Frontal cortex (tissue), 4 donors: Measurements from ENCODE around the gene TRPV2. TPM values are rescaled to one million over a fixed set of nuclear protein-coding genes. Genes with fewer than 3 reads are reported as not detected.

Experiments
- DNase-seq, 2 donors: peaks; one replicate each; pipeline ENCODE4 v3.0.0; 2012; ENCODE audit warnings: low spot score in 2 of 2
- FAIRE-seq: peaks from 2 replicates; lab custom pipeline; 2012; peaks lifted over from hg19 to GRCh38; lab: Jason Lieb, UNC
- total RNA-seq: library from RNA; depleted of rRNA; stranded (reverse); fragments of >200 nt; gene quantifications from one replicate; pipeline ENCODE4 v1.2.3, GENCODE V29; 2014
- donor health status: control.
- donor health status: control.
- donor health status: control.

The TRPV2 gene
- total RNA-seq, 1 donor from 2014 or later = 2.4 TPM

DNA sequence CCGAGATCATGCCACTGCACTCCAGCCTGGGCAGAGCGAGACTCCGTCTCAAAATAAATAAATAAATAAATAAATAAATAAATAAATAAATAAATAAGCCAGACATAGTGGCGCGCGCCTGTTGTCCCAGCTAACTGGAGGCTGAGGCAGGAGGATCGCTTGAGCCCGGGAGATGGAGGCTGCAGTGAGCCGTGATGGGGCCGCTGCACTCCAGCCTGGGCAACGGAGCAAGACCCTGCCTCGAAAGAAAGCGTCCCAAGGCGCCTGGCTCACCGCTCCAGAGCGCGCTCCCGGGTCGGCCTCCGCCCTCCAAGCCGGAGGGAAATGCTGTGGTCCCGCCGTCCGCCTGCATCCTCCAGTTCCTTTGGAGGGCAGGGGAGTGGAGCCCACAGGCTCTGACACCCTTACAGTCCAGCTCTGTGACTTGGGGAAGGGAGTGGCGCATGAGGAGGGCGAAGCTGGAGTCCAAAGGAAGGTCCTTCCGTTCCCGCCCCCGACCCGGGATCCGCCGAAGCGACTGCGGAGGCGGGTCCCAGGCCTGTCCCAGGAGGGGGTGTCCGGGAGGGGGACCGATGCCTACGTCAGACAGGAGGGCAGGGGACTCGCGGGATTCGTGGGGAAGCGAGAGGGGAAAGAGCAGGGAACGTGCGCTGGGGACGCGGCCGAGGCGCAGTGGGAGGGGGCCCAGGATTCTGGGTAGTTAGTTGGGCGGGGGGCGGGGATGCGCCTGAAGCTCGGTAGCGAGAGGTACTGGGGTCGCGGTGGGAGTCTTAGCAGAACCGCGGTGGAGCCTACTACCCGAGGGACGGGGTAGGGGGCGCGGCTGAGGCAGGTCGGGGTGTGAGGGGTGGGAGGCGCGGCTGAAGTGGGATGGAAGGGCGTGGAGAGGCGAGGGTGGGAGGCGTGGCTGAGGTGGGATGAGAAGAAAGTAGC lies 8.4 kb upstream of the TRPV2 start:
- FAIRE-seq (no peak), DNase-seq (peak in 1 of 2 donors; percentile 76)

DNA sequence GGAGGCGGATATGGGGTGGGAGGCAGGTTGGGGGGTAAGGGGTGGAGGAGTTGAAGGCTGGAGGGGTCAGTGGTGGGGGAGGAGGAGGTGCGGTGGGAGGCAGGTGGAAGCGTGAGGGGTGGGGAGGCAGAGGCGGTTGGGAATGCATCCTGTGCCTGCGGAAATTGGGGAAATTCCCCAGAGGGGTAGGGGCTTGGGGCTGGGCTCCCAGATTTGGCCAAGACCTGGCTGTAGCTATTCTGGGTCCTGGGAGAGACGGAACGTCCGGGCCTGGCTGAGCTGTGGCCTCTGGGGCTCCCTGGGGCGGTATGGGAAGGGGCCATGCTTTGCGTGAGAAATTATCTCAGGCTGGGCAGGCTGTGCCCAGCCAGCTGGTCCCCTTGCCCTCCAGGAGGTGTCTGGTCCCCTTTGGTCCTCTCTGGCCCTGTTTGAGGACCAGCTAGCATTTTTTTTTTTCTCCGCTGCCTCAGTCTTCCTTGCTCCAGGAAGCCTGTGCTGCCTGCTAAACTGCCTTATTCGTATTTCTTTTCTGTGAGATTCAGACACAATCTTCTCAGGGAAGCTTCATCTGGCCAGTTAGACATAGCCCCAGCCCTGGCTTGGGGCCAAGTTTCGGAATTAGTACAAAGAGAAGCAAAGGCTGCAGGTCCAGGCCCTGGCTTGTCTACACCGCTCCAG lies 7.3 kb upstream of the TRPV2 start:
- no peak for DNase-seq
- no peak for FAIRE-seq

DNA sequence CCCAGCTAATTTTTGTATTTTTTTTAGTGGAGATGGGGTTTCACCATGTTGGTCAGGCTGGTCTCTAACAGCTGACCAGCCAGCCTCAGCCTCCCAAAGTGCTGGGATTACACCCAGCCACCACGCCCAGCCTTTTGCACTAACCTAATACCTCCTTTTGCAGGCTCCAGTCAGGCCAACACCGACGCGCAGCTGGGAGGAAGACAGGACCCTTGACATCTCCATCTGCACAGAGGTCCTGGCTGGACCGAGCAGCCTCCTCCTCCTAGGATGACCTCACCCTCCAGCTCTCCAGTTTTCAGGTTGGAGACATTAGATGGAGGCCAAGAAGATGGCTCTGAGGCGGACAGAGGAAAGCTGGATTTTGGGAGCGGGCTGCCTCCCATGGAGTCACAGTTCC lies 2.0 kb downstream of the TRPV2 start:
- FAIRE-seq = no peak
- DNase-seq = no peak

DNA sequence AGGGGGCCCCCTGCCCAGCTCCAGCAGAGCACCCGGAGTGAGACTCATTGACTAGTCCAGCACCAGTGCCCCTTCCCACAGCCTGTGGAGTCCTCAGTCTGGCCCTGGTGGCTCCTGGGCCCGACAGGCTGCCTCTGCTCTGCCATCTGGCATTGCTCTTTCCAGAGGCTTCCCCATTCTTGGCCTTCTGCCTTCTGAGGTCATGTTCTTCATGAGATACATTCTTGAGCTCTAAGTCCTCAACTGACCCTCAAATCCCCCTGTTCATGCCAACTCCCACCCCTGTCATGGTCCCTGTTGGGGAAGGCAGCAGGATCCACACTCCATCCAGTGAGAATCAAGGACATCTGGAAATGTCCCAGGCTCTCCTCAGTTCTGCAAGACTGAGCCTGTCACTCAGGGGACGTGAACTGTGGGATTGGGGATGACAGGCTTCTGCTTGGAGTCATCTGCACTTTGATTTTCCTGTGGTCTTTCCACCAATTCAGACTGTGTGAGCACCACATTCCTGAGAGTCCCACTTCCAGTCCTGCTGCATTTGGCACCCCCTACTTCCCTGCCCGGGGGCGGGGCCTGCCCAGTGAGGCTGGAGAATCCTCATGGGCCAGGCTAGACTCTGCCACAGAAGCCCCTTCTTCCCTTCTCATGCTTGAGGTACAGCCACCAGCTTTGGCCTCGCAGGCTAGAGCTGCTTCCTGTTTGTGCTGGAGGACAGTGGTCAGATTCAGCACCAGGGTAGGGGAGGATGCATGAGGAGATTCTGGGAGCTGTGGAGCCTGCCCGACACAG lies 2.7 kb downstream of the TRPV2 start:
- FAIRE-seq (no peak), DNase-seq (no peak)

DNA sequence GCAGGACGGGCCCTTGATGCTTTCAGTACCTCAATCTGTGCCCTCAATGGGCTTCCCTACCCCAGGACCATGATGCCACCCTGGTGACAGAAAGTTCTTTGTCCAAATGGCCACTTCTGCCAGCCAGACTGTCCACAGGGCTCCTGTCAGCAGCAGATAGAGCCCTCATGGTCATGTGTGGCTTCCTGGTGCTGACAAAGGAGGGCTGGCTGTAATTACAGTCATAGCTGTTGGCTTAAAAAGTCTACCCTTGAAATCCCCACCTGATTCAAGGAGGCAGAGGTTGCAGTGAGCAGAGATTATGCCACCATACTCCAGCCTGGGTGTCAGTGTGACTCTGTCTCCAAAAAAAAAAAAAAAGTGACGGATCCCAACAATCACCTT lies 3.3 kb downstream of the TRPV2 start:
- DNase-seq (no peak), FAIRE-seq (no peak)

- no peak for FAIRE-seq
- DNase-seq = no peak
Observed at GRCh38 chr17:16419074-16419928, 3.9 kb downstream of the TRPV2 start.

- FAIRE-seq = no peak
Observed at GRCh38 chr17:16419929-16420271, 4.5 kb downstream of the TRPV2 start.

DNA sequence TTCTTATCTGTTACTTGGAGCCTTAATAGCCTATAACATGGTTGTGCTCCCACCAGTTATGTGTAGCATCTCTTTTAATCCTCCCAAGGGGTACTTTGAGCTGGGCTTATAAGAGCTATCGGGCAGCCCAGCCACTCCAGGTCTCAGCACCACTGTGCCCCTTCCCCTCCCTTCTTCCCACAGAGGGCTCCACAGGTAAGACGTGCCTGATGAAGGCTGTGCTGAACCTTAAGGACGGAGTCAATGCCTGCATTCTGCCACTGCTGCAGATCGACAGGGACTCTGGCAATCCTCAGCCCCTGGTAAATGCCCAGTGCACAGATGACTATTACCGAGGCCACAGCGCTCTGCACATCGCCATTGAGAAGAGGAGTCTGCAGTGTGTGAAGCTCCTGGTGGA lies 7.0 kb downstream of the TRPV2 start:
- FAIRE-seq (no peak), DNase-seq (no peak)

More at GRCh38 chr17:16419929-16420271, 4.5 kb downstream of the TRPV2 start:
- no peak for DNase-seq

DNA sequence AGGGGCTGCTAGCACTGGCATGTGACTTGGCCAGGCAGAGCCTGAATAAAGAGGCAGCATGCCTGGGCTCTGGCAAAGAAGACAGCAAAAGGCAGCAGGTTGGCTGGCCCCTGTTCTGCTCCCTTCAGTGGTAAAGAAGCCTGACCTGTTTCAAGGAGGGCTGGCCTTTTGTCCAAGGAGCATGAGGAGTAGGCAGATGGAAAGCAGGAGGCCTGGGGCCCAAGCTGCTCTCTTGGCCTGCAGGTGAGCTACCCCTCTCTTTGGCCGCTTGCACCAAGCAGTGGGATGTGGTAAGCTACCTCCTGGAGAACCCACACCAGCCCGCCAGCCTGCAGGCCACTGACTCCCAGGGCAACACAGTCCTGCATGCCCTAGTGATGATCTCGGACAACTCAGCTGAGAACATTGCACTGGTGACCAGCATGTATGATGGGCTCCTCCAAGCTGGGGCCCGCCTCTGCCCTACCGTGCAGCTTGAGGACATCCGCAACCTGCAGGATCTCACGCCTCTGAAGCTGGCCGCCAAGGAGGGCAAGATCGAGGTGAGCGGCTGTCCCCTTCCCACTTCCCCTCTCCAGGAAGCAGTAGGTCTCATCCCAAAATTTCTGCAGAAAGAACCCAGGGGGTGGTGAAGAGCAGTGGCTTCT lies 8.0 kb downstream of the TRPV2 start:
- DNase-seq (no peak), FAIRE-seq (no peak)

DNA sequence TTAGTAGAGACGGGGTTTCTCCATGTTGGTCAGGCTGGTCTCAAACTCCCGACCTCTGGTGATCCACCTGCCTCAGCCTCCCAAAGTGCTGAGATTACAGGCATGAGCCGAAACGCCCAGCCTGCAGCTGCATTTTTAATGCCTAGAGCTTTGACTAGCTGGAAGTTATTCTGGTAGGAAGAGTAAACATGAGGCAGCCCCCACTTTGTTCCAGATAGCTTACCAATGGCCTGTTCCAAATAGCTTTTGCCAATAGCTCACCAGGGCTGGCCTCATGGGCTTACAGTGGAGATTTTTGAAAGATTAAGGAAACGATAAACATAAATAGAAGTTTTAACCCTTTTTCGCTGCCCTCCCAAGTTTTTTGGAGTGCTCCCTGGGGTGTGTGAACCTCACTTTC lies 9.8 kb downstream of the TRPV2 start:
- FAIRE-seq (no peak), DNase-seq (no peak)

GRCh38 chr17:16425698-16426659 lies 10.6 kb downstream of the TRPV2 start:
- FAIRE-seq (no peak), DNase-seq (no peak)

DNA sequence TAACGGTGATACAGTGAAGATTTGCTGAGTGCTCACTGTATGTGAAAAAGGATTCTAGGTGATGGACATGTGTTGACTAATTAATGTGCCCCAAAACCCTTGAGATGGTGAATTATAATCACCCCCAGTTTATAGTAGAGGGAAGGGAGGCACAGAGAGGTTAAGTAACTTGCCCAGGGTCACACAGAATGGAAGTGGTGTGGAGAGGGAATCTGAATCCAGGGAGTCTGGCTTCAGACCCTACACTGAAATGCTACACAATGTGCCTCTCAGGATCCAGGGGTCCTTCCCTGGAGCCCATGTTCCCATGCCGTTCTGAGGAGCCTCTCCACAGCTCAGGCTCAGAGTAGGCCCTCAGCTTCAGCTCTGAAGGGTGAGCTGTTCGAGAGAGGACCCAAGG lies 11.6 kb downstream of the TRPV2 start:
- DNase-seq = no peak
- no peak for FAIRE-seq

DNA sequence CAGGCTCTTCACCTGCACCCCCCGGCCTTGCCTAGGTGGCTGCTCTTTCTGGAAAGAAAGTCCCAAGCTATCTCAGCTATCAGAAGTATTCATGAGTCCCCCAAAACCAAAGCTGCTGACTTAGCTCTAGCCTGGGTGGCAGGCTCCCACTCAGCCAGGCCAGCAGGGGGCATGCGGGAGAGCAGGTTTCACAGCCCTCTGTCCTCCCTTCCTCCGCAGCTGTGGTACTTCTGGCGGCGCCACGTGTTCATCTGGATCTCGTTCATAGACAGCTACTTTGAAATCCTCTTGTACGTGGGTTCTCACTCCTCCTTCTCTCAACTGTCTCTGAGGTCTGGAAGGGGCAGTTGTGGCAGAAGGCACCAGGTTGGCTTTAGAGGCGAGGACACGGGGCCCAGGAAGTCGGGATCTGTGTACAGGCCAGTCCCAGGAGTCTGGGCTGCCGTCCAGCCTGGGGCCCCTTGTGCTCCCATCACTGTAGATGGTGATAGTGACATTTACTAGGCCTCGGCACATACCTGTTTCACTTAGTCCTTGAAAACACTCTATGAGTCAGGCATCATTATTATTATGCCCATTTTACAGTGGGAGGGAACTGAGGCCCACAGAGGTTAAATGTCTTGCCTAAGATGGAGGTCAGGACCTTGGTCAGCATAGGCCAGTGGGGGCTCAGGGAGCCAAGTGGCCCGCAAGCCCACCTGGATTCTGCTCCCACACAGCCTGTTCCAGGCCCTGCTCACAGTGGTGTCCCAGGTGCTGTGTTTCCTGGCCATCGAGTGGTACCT lies 12.9 kb downstream of the TRPV2 start:
- DNase-seq (peak; percentile 42 to 65), FAIRE-seq (no peak)

DNA sequence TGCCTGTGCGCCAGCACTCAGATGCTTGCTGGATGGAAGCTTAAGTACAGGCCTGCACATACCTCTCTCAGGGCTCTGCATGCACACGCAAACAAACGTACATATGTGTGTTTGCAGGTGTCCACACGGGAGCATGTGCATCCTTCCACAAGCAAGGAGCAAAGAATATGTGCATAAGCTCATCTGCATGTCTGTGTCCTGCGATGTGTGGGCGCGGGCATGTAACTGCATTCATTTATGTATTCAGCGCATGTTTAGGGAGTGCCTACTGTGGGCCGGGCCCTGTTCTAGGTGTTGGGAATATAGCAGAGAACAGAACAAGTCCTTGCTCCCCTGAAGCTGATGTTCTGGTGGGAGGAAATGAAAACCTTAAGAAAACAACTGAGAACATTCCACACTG lies 13.7 kb downstream of the TRPV2 start:
- DNase-seq (no peak), FAIRE-seq (no peak)

GRCh38 chr17:16430650-16431049 lies 15.3 kb downstream of the TRPV2 start:
- DNase-seq = no peak
- no peak for FAIRE-seq

GRCh38 chr17:16432017-16432416 lies 16.6 kb downstream of the TRPV2 start:
- no peak for FAIRE-seq
- DNase-seq = no peak

DNA sequence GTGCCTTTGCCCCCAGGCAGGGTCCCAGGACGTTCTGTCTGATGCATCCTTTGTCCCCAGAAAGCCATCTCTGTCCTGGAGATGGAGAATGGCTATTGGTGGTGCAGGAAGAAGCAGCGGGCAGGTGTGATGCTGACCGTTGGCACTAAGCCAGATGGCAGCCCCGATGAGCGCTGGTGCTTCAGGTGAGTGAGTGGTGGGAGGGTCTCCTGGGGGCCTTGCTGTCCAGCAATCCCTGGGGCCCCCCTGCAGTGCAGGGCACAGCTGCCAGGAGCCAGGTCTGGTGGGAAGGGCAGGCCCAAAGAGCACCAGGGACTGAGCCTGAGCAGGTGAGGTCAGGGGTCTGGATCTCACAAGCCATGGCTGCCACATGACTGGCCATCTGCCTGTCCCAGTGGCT lies 18.1 kb downstream of the TRPV2 start:
- DNase-seq (no peak), FAIRE-seq (no peak)
